ENCODE measurements around the gene USP48.
"Not testable (repeated sequence)": the region's sequence is repeated elsewhere in the genome, so short reads cannot be mapped to it uniquely, and the experiment has no call there.

USP48 gene

GRCh38 chr1:21794656-21795055, 11.7 kb upstream of the USP48 start:
- Mint-ChIP-seq H3K4me3 (no peak overlapping the region), H3K9me3 (peaks cover 9% of the 10 kb centered on the region), H3K4me1 (ENCODE audit: low read depth) (peaks cover 8% of the 10 kb centered on the region), H3K27ac (no peak overlapping the region), H3K27me3 (ENCODE audit: low read depth) (no peaks in the 10 kb centered on the region), H3K36me3 (ENCODE audit: low read depth) (no peaks in the 10 kb centered on the region)
- DNase-seq (ENCODE audit: low spot score): no peak

- Mint-ChIP-seq H3K4me1 (ENCODE audit: low read depth) (peaks cover 8% of the 10 kb centered on the region), H3K9me3 (peaks cover 9% of the 10 kb centered on the region), H3K27me3 (ENCODE audit: low read depth) (peaks cover 2% of the 10 kb centered on the region), H3K36me3 (ENCODE audit: low read depth) (no peaks in the 10 kb centered on the region), H3K4me3 (no peak overlapping the region), H3K27ac (no peak overlapping the region)
- no peak for DNase-seq (ENCODE audit: low spot score)
Measured at GRCh38 chr1:21793104-21793503, 10.2 kb upstream of the USP48 start.

DNA sequence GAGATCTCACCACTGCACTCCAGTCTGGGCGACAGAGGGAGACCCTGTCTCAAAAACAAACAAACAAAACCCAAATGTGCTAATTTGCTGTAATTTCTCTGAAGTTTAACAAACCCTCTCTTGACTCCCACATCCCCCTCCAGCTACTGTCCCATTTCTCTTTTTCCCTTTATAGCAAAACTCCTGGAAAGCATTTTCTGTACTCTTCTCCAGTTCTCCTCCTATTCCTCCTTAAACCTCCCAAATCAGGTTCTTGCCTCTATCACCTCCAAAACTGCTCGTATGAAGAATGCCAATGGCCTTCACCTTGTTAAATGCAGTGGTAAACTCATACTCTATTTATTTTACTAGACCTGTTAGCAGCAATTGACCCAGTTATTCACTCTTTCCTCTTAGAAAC, 3.7 kb upstream of the USP48 start:
- H3K27me3 Mint-ChIP-seq (ENCODE audit: low read depth): peaks cover 2% of the 10 kb centered on the region
- H3K36me3 Mint-ChIP-seq (ENCODE audit: low read depth): no peaks in the 10 kb centered on the region
- no peak overlapping the region for H3K27ac Mint-ChIP-seq
- no peaks in the 10 kb centered on the region for H3K9me3 Mint-ChIP-seq
- H3K4me3 Mint-ChIP-seq: no peak overlapping the region
- H3K4me1 Mint-ChIP-seq (ENCODE audit: low read depth): peaks cover 11% of the 10 kb centered on the region
- no peak for DNase-seq (ENCODE audit: low spot score)

- H3K4me1 Mint-ChIP-seq (ENCODE audit: low read depth): peaks cover 11% of the 10 kb centered on the region
- not testable (repeated sequence) for H3K27me3 Mint-ChIP-seq (ENCODE audit: low read depth); H3K9me3 Mint-ChIP-seq; H3K36me3 Mint-ChIP-seq (ENCODE audit: low read depth); H3K27ac Mint-ChIP-seq; DNase-seq (ENCODE audit: low spot score); H3K4me3 Mint-ChIP-seq
Measured at GRCh38 chr1:21785764-21786163, 2.8 kb upstream of the USP48 start.

DNA sequence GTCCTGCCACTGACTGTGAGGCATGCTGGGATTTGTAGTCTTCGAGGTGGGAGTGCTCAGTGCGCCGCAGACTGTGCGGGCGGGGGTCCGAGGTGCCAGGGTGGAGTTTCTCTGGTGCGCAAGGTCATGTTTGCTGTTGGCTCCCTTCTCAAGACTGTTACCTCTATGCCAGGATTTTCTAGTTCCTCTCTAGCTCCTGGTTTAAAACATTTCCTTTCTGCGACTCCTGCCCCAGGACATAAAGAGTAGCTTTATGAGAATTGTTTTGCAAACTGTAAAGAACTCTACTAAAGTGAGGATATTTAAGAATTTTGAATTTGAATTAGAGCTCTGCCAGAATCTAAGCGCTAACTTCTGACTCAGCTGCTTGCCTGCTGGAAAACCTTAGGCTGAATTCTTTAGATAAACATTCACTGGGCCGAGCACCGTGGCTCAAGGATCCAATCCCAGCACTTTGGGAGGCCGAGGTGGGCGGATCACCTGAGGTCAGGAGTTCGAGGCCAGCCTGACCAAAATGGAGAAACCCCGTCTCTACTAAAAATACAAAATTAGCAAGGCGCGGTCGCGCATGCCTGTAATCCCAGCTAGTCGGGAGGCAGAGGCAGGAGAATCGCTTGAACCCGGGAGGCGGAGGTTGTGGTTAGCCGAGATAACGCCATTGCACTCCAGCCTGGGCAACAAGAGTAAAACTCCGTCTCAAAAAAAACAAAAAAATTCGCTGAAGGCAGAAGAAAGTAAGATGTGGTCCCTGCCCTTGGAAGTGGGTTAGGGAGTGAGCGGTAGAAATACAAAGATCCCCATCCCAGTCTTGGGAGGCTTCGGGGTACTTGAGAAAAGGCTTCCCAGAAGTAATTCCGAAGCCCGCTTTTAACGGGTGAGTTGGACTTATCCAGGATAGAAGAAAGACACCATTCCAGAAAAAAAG, 992 bp upstream of the USP48 start:
- no peak for DNase-seq (ENCODE audit: low spot score)
- Mint-ChIP-seq H3K9me3 (no peaks in the 10 kb centered on the region), H3K4me3 (peak overlapping the region; percentile 91), H3K27ac (peak overlapping the region; percentile 100), H3K4me1 (ENCODE audit: low read depth) (peaks cover 22% of the 10 kb centered on the region), H3K36me3 (ENCODE audit: low read depth) (peaks cover 7% of the 10 kb centered on the region), H3K27me3 (ENCODE audit: low read depth) (peaks cover 2% of the 10 kb centered on the region)

GRCh38 chr1:21782349-21782867, 541 bp downstream of the USP48 start:
- peak; percentile 54 for DNase-seq (ENCODE audit: low spot score)
- Mint-ChIP-seq H3K9me3 (no peaks in the 10 kb centered on the region), H3K36me3 (ENCODE audit: low read depth) (peaks cover 14% of the 10 kb centered on the region), H3K27ac (peak overlapping the region; percentile 91), H3K4me1 (ENCODE audit: low read depth) (peaks cover 29% of the 10 kb centered on the region), H3K4me3 (peak overlapping the region; percentile 91), H3K27me3 (ENCODE audit: low read depth) (no peaks in the 10 kb centered on the region)

- peaks cover 17% of the 10 kb centered on the region for H3K36me3 Mint-ChIP-seq (ENCODE audit: low read depth)
- no peaks in the 10 kb centered on the region for H3K27me3 Mint-ChIP-seq (ENCODE audit: low read depth)
- DNase-seq (ENCODE audit: low spot score): no peak
- H3K27ac Mint-ChIP-seq: peak overlapping the region; percentile 91
- no peaks in the 10 kb centered on the region for H3K9me3 Mint-ChIP-seq
- H3K4me1 Mint-ChIP-seq (ENCODE audit: low read depth): peaks cover 31% of the 10 kb centered on the region
- H3K4me3 Mint-ChIP-seq: peak overlapping the region; percentile 91
Measured at GRCh38 chr1:21781815-21782348, 1.1 kb downstream of the USP48 start.

- Mint-ChIP-seq H3K36me3 (ENCODE audit: low read depth) (peaks cover 27% of the 10 kb centered on the region), H3K27me3 (ENCODE audit: low read depth) (no peaks in the 10 kb centered on the region), H3K4me1 (ENCODE audit: low read depth) (peaks cover 43% of the 10 kb centered on the region), H3K4me3 (peak overlapping the region; percentile 73), H3K9me3 (no peaks in the 10 kb centered on the region), H3K27ac (peak overlapping the region; percentile 80)
- DNase-seq (ENCODE audit: low spot score): peak; percentile 74
Measured at GRCh38 chr1:21779613-21780521, 3.1 kb downstream of the USP48 start.

- H3K4me1 Mint-ChIP-seq (ENCODE audit: low read depth): peaks cover 42% of the 10 kb centered on the region
- H3K36me3 Mint-ChIP-seq (ENCODE audit: low read depth): peaks cover 28% of the 10 kb centered on the region
- no peak overlapping the region for H3K27ac Mint-ChIP-seq
- H3K4me3 Mint-ChIP-seq: no peak overlapping the region
- no peaks in the 10 kb centered on the region for H3K9me3 Mint-ChIP-seq
- no peak for DNase-seq (ENCODE audit: low spot score)
- no peaks in the 10 kb centered on the region for H3K27me3 Mint-ChIP-seq (ENCODE audit: low read depth)
Measured at GRCh38 chr1:21778405-21778727, 4.6 kb downstream of the USP48 start.

DNA sequence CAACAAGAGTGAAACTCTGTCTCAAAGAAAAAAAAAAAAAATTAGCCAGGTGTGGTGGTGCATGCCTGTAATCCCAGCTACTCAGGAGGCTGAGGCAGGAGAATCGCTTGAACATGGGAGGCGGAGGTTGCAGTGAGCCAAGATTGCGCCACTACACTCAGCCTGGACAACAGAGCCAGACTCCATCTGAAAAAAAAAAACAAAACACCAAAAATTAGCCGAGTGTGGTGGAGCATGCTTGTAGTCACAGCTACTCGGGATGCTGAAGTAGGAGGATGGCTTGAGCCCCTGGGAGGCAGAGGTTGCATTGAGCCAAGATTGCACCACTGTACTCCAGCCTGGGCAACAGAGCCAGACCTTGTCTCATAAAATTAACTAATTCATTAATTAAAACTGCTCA, 6.0 kb downstream of the USP48 start:
- peaks cover 31% of the 10 kb centered on the region for H3K36me3 Mint-ChIP-seq (ENCODE audit: low read depth)
- H3K27me3 Mint-ChIP-seq (ENCODE audit: low read depth); H3K4me3 Mint-ChIP-seq; H3K9me3 Mint-ChIP-seq; DNase-seq (ENCODE audit: low spot score); H3K27ac Mint-ChIP-seq: not testable (repeated sequence)
- peaks cover 44% of the 10 kb centered on the region for H3K4me1 Mint-ChIP-seq (ENCODE audit: low read depth)

- no peak overlapping the region for H3K4me3 Mint-ChIP-seq
- peaks cover 39% of the 10 kb centered on the region for H3K4me1 Mint-ChIP-seq (ENCODE audit: low read depth)
- H3K27ac Mint-ChIP-seq: peak overlapping the region; percentile 2
- no peaks in the 10 kb centered on the region for H3K9me3 Mint-ChIP-seq
- H3K36me3 Mint-ChIP-seq (ENCODE audit: low read depth): peaks cover 33% of the 10 kb centered on the region
- DNase-seq (ENCODE audit: low spot score): no peak
- no peaks in the 10 kb centered on the region for H3K27me3 Mint-ChIP-seq (ENCODE audit: low read depth)
Measured at GRCh38 chr1:21775985-21776562, 6.9 kb downstream of the USP48 start.

DNA sequence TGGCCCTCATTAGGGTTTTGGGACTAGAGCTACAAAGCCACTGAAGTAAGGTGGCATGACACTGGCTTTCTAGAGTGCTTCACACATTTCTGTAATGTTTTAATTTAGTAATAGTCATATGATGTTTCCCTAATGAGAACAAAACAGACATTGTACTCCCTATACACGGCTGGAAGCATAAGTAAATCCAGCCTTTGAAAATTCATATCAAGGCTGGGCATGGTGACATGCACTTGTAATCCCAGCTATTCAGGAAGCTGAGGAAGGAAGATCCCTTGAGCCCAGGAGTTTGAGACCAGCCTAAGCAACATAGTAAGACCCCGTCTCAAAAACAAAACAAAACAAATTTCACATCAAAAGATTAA, 7.4 kb downstream of the USP48 start:
- Mint-ChIP-seq H3K4me3 (no peak overlapping the region), H3K4me1 (ENCODE audit: low read depth) (peaks cover 39% of the 10 kb centered on the region), H3K27me3 (ENCODE audit: low read depth) (no peaks in the 10 kb centered on the region), H3K36me3 (ENCODE audit: low read depth) (peaks cover 33% of the 10 kb centered on the region), H3K27ac (peak overlapping the region; percentile 20), H3K9me3 (no peaks in the 10 kb centered on the region)
- DNase-seq (ENCODE audit: low spot score): no peak

- peaks cover 34% of the 10 kb centered on the region for H3K36me3 Mint-ChIP-seq (ENCODE audit: low read depth)
- peaks cover 37% of the 10 kb centered on the region for H3K4me1 Mint-ChIP-seq (ENCODE audit: low read depth)
- no peak overlapping the region for H3K4me3 Mint-ChIP-seq
- no peak overlapping the region for H3K27ac Mint-ChIP-seq
- H3K9me3 Mint-ChIP-seq: no peaks in the 10 kb centered on the region
- H3K27me3 Mint-ChIP-seq (ENCODE audit: low read depth): no peaks in the 10 kb centered on the region
- DNase-seq (ENCODE audit: low spot score): no peak
Measured at GRCh38 chr1:21774835-21775549, 8.0 kb downstream of the USP48 start.
